H1 (cell line): Measurements from ENCODE around the gene GATA5. TPM values are rescaled to one million over a fixed set of nuclear protein-coding genes. Genes with fewer than 3 reads are reported as not detected.

Experiments used
- BACH1 ChIP-seq: IDR thresholded peaks from 2 replicates; pipeline ENCODE4 v1.6.1; 2012; ENCODE audit warnings: low read length, improper control_type of control experiment
- FOSL1 ChIP-seq: IDR thresholded peaks from 2 replicates; pipeline ENCODE4 v1.6.1; 2011; ENCODE audit warnings: mild to moderate bottlenecking, low read depth, low read length, moderate library complexity; ENCODE audit not compliant: insufficient read depth
- JUND ChIP-seq: IDR thresholded peaks from 2 replicates; pipeline ENCODE4 v1.6.1; 2011; ENCODE audit warnings: mild to moderate bottlenecking, improper control_type of control experiment, low read length
- POLR2AphosphoS5 ChIP-seq: IDR thresholded peaks from 2 replicates; pipeline ENCODE4 v1.6.1; 2011; ENCODE audit warnings: low read depth, low read length
- SRF ChIP-seq: IDR thresholded peaks from 2 replicates; pipeline ENCODE4 v1.6.1; 2011; ENCODE audit warnings: mild to moderate bottlenecking, low read depth, low read length, moderate library complexity
- polyA plus RNA-seq, 7 experiments: library from polyadenylated mRNA; depleted of rRNA in 3 of 7; stranded (reverse) in 5 of 7; unstranded in 2 of 7; fragments of >200 nt in 5 of 7; fragments of 200-250 nt in 2 of 7; gene quantifications; 1 replicate in 5 of 7; 2 replicates in 1 of 7; 4 replicates in 1 of 7; pipeline versions ENCODE4 v1.2.1 to v1.2.3, GENCODE V29; 2011 to 2013; ENCODE audit warnings: missing spikeins in 2 of 7, mixed read lengths in 2 of 7
- total RNA-seq: library from RNA; stranded (reverse); fragmentation: NEBNext Ultra II Directional; extraction: Animal tissue kit (Norgen Biotek cat#: 25700); gene quantifications from 2 replicates; pipeline ENCODE4 v1.2.1, GENCODE V29; 2021
- TF ChIP-seq, protein P1 (sequence below): IDR thresholded peaks from 2 replicates; pipeline ENCODE4 v1.6.1; 2012; ENCODE audit warnings: inconsistent platforms
- TF ChIP-seq, protein P2 (sequence below), 3 experiments: IDR thresholded peaks; 1 replicate in 2 of 3; 2 replicates in 1 of 3; pipeline versions ENCODE4 v1.5.1 to v1.6.1; 2011; ENCODE audit warnings: low read length in 3 of 3, mild to moderate bottlenecking in 3 of 3, inconsistent platforms in 2 of 3, low read depth in 1 of 3, moderate library complexity in 1 of 3; ENCODE audit not compliant: insufficient read depth in 1 of 3; ENCODE audit errors: control extremely low read depth in 1 of 3

GATA5 gene
- total and polyA plus RNA-seq, 2 of the 8 experiments (the other 6 are each of a cell fraction or from before 2014, with no cell fraction given) = 0.08 to 0.11 TPM

- TF ChIP-seq BACH1 (no peak), POLR2AphosphoS5 (no peak), SRF (no peak), FOSL1 (no peak), JUND (no peak)
- TF ChIP-seq, protein P1, sequence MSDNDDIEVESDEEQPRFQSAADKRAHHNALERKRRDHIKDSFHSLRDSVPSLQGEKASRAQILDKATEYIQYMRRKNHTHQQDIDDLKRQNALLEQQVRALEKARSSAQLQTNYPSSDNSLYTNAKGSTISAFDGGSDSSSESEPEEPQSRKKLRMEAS = no peak
- TF ChIP-seq, protein P2, sequence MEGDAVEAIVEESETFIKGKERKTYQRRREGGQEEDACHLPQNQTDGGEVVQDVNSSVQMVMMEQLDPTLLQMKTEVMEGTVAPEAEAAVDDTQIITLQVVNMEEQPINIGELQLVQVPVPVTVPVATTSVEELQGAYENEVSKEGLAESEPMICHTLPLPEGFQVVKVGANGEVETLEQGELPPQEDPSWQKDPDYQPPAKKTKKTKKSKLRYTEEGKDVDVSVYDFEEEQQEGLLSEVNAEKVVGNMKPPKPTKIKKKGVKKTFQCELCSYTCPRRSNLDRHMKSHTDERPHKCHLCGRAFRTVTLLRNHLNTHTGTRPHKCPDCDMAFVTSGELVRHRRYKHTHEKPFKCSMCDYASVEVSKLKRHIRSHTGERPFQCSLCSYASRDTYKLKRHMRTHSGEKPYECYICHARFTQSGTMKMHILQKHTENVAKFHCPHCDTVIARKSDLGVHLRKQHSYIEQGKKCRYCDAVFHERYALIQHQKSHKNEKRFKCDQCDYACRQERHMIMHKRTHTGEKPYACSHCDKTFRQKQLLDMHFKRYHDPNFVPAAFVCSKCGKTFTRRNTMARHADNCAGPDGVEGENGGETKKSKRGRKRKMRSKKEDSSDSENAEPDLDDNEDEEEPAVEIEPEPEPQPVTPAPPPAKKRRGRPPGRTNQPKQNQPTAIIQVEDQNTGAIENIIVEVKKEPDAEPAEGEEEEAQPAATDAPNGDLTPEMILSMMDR (IDR thresholded peaks at IDR 0.05; ENCODE audit: control extremely low read depth in 1 of 3, insufficient read depth in 1 of 3, low read depth in 1 of 3, low read length in 3 of 3) = no peak
Observed at GRCh38 chr20:62507323-62507722, 31.5 kb upstream of the GATA5 start (continued).
